Measurements from ENCODE around the gene ZNF749.

- TF ChIP-seq CTCF (conservative IDR thresholded peaks at IDR 0.05; ENCODE audit: low read depth, low read length), result no peak
- TF ChIP-seq EZH2 (IDR thresholded peaks at IDR 0.05; ENCODE audit: borderline replicate concordance, low read depth, low read length, poor library complexity, severe bottlenecking), result no peak
Measured at GRCh38 chr19:57398868-57399267, 36.3 kb upstream of the ZNF749 start.
